ENCODE data around the gene PXDN.

PXDN gene

DNA sequence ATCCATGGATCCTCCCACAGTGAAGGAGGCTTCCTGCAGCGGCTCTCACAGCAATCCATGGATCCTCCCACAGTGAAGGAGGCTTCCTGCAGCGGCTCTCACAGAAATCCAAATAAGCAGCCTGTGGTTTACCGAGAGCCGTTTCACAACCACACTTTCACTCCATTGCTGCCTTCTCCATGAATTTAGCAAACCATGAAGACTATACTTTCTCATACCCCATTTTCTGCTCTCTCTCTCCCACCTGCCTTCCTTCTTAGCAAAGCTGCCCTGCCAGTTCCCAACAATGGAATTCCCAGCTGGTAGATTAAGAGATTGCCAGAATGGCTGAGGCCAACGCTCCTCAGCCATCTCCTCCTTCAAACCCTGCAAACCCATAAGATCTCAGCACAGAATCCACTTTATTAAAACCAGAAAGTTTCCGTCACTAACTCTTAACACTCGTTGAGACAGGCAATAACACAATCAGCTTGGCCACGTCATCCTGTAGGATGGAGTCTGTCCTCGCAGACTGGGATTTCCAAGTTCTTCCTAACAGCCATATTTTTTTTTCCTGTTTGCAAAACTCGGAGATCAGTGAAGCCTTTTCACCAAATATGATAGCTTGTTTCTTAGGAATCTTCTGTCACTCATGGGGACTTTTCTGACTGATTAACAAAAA lies 162.2 kb downstream of the PXDN start:
- Mint-ChIP-seq H3K4me1 (no peaks in the 10 kb centered on the region), H3K27ac (no peak overlapping the region), H3K9me3 (no peaks in the 10 kb centered on the region), H3K4me3 (no peak overlapping the region), H3K27me3 (peaks cover 25% of the 10 kb centered on the region)
- DNase-seq (no peak), ATAC-seq (no peak)

Data from stimulated activated naive CD8-positive, alpha-beta T cell treated with anti-CD3 and anti-CD28 coated beads, Interleukin-15, amount 100 ng/mL, for 72 hours (primary cell).